Erythroblast (primary cell): ENCODE data around the gene GARNL3.

Experiments
- GATA1 ChIP-seq: IDR thresholded peaks from 2 replicates; pipeline ENCODE4 v1.6.1; 2011; ENCODE audit warnings: low read depth, mild to moderate bottlenecking, control low read depth, low read length, moderate library complexity
- POLR2A ChIP-seq: IDR thresholded peaks from 2 replicates; pipeline ENCODE4 v1.6.1; 2011; ENCODE audit warnings: mild to moderate bottlenecking, low read length

DNA sequence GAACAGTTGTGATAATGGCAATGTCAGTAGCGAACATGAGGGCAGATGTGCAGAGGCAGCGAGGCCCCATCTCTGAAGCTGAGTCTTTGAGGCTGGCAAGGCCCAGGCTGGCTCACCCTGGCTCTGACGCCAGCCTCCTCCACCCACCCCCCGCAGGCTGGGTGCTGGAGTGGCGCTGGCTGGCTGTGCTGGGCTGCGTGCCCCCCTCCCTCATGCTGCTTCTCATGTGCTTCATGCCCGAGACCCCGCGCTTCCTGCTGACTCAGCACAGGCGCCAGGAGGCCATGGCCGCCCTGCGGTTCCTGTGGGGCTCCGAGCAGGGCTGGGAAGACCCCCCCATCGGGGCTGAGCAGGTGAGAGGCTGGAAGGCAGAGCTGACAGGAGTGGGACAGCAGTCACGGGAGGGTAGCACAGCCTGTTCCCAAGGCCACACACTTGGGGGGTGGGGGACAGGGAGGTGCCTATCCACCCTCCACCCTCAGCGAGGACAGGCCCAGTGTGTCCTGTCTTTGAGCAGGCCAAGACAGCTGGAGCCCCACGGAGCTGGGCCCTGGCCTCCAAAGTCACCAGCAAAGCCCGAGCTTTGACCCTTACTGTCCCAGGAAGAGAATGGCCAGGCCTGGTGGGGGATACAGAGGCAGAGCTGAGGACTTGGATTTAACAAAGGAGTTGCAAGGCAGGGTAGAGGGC lies 138.0 kb downstream of the GARNL3 start:
- no peak for TF ChIP-seq POLR2A
- no peak for TF ChIP-seq GATA1
